Erythroblast (primary cell): ENCODE measurements around the gene MED25.

Experiments used
- DNase-seq, 2 experiments: peaks; one replicate each; lab custom pipeline; 2025; lab: John Stamatoyannopoulos, UW
- GATA1 ChIP-seq: IDR thresholded peaks from 2 replicates; pipeline ENCODE4 v1.6.1; 2011; ENCODE audit warnings: low read depth, mild to moderate bottlenecking, control low read depth, low read length, moderate library complexity
- POLR2A ChIP-seq: IDR thresholded peaks from 2 replicates; pipeline ENCODE4 v1.6.1; 2011; ENCODE audit warnings: mild to moderate bottlenecking, low read length

MED25 gene

GRCh38 chr19:49849433-49850220 lies 31.5 kb downstream of the MED25 start:
- TF ChIP-seq GATA1 (no peak), POLR2A (no peak)
- DNase-seq: no peak

GRCh38 chr19:49850221-49850486 lies 32.1 kb downstream of the MED25 start:
- TF ChIP-seq POLR2A: no peak
- no peak for TF ChIP-seq GATA1
- DNase-seq: no peak

GRCh38 chr19:49850487-49851342 lies 32.6 kb downstream of the MED25 start, which contains the start of gene PTOV1:
PTOV1 (plus strand) TSS chr19:49851159.
- TF ChIP-seq GATA1 (no peak), POLR2A (peak; percentile 88)
- peak; percentile 94 to 96 for DNase-seq

DNA sequence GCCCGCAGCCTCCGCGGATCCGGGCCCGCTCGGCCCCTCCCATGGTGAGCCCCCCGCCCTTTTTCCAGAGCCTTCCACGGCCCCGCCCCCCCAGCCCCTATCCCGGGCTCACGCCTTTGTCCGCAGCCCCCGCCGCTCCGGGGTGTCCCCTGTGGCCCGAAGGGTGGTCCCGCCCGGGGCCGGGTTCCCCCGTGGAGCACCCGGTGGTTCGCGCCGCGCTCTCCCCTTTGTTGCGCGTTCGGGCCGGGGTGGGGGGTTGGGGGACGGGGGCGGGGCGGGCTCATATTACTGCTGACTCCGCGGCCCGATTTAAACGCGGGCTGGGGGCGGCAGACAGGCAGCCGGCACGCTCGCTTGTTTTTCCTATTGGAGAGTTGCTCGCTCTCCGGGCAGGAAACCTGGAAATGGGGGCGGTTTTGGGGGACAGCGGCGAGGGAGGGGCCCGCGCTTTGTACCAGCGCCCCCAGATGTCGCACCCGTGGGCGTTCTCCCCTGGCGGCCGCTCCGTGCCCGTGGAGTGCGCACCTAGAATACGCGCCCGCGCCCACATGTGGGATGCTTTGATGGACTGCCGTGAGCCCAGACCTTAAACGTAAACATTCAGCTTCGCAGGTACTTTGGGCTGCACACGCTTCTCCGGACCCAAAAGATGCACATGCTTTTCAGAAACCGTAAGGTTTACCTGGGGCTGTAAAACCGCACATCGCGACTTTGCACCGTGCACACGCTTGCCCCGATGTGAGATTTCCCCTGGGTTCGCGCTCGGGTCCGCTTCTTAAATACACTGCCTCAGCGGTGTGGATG lies 33.6 kb downstream of the MED25 start:
- TF ChIP-seq POLR2A: no peak
- no peak for TF ChIP-seq GATA1
- peak; percentile 57 to 69 for DNase-seq

DNA sequence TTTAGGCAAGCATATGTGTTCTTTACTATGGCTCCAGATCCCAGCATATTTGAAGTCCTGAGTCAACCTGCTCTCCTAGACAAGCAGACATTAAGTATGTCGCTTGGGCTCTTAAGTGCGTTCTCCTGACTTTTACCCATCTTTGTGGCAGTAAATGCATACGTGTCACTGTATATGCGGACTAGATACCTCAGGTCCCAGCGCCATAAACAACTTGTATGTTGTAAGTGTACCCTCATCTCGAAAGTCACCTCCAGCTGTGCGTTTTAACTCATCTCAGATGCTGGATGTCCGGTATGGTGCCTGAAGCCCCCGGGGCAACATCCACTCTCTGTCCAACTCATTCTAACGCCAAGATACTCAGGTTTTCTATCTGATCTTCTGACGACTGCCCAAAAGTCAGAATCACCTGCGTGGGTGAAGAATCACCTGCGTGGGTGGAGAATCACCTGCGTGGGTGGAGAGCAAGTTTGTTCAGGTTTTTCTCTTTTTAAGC lies 34.6 kb downstream of the MED25 start:
- TF ChIP-seq GATA1 (no peak), POLR2A (no peak)
- no peak for DNase-seq

- no peak for TF ChIP-seq GATA1
- no peak for TF ChIP-seq POLR2A
- no peak for DNase-seq
Measured at GRCh38 chr19:49853852-49854377, 35.8 kb downstream of the MED25 start.

GRCh38 chr19:49854378-49855263 lies 36.5 kb downstream of the MED25 start:
- TF ChIP-seq GATA1 (no peak), POLR2A (no peak)
- DNase-seq: no peak

- TF ChIP-seq POLR2A: no peak
- no peak for TF ChIP-seq GATA1
- no peak for DNase-seq
Measured at GRCh38 chr19:49855277-49855675, 37.2 kb downstream of the MED25 start.

DNA sequence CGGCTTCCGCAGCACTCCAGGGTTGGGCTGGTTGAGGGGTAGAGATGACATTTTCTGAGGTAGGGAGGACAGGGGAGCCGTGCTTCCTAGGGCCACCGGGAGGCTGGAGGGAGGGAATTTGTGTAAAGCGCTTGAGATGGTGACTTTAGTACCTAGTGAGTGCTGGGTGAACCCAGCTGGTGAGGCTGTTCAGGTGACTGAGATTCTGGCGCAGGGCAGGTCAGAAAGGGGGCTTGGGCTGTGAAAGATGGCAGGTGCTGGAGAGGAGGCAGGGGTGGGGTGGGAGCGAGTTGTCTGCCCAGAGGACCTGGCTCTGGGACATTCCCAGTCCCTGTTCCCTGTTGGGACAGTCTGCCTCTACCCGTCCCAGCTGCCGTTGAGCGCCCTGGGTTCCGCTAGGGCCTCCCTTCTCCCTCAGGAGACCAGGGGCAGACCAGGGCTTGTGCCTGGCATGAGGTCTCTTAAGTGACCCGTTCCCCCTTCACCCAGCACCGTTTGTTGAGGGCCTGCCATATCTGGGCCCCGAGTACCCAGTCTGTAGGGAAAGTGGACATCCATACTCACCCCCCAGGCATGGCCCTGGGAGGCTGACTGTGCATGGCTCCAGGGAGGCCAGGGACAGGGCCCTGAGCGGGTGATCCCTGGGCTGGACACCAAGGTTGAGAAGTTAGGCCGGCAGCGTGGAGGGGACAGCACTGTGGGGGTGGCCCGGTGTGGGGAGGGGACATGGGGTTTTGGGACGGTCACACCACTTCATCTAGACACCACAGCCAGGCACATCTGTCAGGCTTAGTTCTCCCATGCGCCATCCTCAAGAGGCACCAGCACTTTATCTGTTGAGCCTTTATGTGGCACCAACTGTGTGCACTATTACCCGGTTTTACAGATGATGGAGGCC lies 37.8 kb downstream of the MED25 start:
- DNase-seq: no peak
- TF ChIP-seq GATA1 (no peak), POLR2A (peak; percentile 47)

- no peak for DNase-seq
- TF ChIP-seq GATA1: no peak
- no peak for TF ChIP-seq POLR2A
Measured at GRCh38 chr19:49856574-49857021, 38.5 kb downstream of the MED25 start.

- DNase-seq: no peak
Measured at GRCh38 chr19:49857061-49857837, 39.2 kb downstream of the MED25 start.

More at GRCh38 chr19:49857061-49857837, 39.2 kb downstream of the MED25 start:
- no peak for TF ChIP-seq GATA1
- no peak for TF ChIP-seq POLR2A
